Endodermal cell (in vitro differentiated cells): ENCODE measurements around the gene GPR176. TPM values are rescaled to one million over a fixed set of nuclear protein-coding genes. Genes with fewer than 3 reads are reported as not detected.

Experiments
- DNase-seq: peaks from one replicate; pipeline ENCODE4 v3.0.0-alpha.2; 2017
- H3K27ac ChIP-seq: 2 replicates; pipeline ENCODE4 v1.5.1; 2013; ENCODE audit warnings: mild to moderate bottlenecking, low read depth, low read length, moderate library complexity
- H3K27me3 ChIP-seq: 2 replicates; pipeline ENCODE4 v1.6.1; 2013; ENCODE audit warnings: mild to moderate bottlenecking, low read length, moderate library complexity; ENCODE audit not compliant: insufficient read depth, control insufficient read depth, poor library complexity, severe bottlenecking
- H3K36me3 ChIP-seq: 2 replicates; pipeline ENCODE4 v1.7.0; 2013; ENCODE audit warnings: mild to moderate bottlenecking, low read length, moderate library complexity; ENCODE audit not compliant: control insufficient read depth, insufficient read depth
- H3K4me1 ChIP-seq: one replicate; pipeline ENCODE4 v1.7.0; 2013; ENCODE audit warnings: low read length; ENCODE audit not compliant: control insufficient read depth, insufficient read depth
- H3K4me3 ChIP-seq: 2 replicates; pipeline ENCODE4 v1.5.1; 2013; ENCODE audit warnings: mild to moderate bottlenecking, low read length, moderate library complexity
- H3K9ac ChIP-seq: 2 replicates; pipeline ENCODE4 v1.6.1; 2013; ENCODE audit warnings: mild to moderate bottlenecking, low read length, moderate library complexity; ENCODE audit not compliant: poor library complexity, severe bottlenecking; ENCODE audit errors: extremely low read depth
- H3K9me3 ChIP-seq: 2 replicates; pipeline ENCODE4 v1.6.1; 2013; ENCODE audit warnings: mild to moderate bottlenecking, low read length, moderate library complexity; ENCODE audit not compliant: control insufficient read depth
- H3K27ac Mint-ChIP-seq: 2 replicates; pipeline ENCODE4 v1.8.0; 2020; ENCODE audit warnings: mixed read lengths
- H3K27me3 Mint-ChIP-seq: 2 replicates; pipeline ENCODE4 v1.8.0; 2021; ENCODE audit warnings: mild to moderate bottlenecking, mixed read lengths; ENCODE audit not compliant: insufficient read depth
- H3K36me3 Mint-ChIP-seq: 2 replicates; pipeline ENCODE4 v1.8.0; 2020; ENCODE audit warnings: low read depth, mixed read lengths
- H3K4me1 Mint-ChIP-seq: 2 replicates; pipeline ENCODE4 v1.8.0; 2020; ENCODE audit warnings: mixed read lengths
- H3K4me3 Mint-ChIP-seq: 2 replicates; pipeline ENCODE4 v1.8.0; 2020; ENCODE audit warnings: mild to moderate bottlenecking, moderate library complexity, mixed read lengths
- H3K9me3 Mint-ChIP-seq: 2 replicates; pipeline ENCODE4 v1.8.0; 2020; ENCODE audit warnings: mild to moderate bottlenecking, mixed read lengths
- CTCF ChIP-seq: fragments of 200-600 bp; sonication (generic); conservative IDR thresholded peaks from 2 replicates; pipeline ENCODE4 v1.5.0; 2021; ENCODE audit warnings: antibody characterized with exemption, mild to moderate bottlenecking
- WGBS, 2 experiments: methylation state at CpG; one replicate each; pipeline versions ENCODE4 v1.1.5 to v1.1.7; 2013; ENCODE audit warnings: missing lambda C conversion rate in 2 of 2, mixed read lengths in 1 of 2; ENCODE audit not compliant: insufficient coverage in 1 of 2, insufficient read length in 1 of 2; 5-methylcytosine and 5-hydroxymethylcytosine counted together
- total RNA-seq, 2 donors: library from RNA; stranded (reverse); fragmentation: NEBNext Ultra II Directional in 1 of 2; extraction: Animal tissue kit (Norgen Biotek cat#: 25700) in 1 of 2; gene quantifications; 2 replicates in 1 of 2; 3 replicates in 1 of 2; pipeline ENCODE4 v1.2.1, GENCODE V29; 2021

Gene GPR176
- total RNA-seq, 2 donors from 2014 or later, result 26.0 to 31.1 TPM

DNA sequence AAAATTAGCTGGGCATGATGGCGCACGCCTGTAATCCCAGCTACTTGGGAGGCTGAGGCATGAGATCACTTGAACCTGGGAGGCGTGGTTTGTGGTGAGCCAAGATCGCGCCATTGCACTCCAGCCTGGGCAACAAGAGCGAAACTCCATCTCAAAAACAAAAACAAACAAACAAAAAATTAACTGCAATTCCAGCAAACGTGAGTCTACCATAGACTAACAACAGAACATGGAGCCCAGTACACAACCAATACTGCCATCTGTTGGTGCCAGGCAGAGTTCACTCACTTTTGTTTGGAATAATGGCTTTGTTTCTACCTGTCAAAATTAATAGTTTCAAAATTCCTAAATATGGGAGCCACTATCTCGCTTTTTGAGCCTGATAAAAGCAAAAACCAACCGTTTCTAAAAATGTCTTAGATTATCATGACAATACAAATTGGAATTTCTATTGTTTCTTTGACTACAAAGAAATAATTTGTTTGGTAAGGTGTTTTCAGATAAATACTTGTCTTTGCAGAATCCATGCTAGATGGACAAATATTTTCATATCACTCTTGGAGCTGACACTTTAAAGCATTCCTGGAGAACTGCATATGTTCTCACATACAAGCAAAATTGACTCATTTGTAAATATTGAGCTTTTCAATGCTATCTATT, 45.0 kb downstream of the GPR176 start:
- peak; percentile 84 for TF ChIP-seq CTCF
- Histone ChIP-seq H3K9ac (no peak overlapping the region), H3K27ac (no peak overlapping the region), H3K4me1 (peaks cover 2% of the 10 kb centered on the region), H3K4me3 (no peak overlapping the region), H3K27me3 (no peaks in the 10 kb centered on the region), H3K9me3 (no peaks in the 10 kb centered on the region), H3K36me3 (no peaks in the 10 kb centered on the region)
- Mint-ChIP-seq H3K9me3 (no peaks in the 10 kb centered on the region), H3K27me3 (no peaks in the 10 kb centered on the region), H3K27ac (no peak overlapping the region), H3K4me3 (no peak overlapping the region), H3K4me1 (peaks cover 11% of the 10 kb centered on the region), H3K36me3 (peaks cover 1% of the 10 kb centered on the region)
- peak; percentile 63 for DNase-seq
- 77 to 78% methylated on average over 4 to 9 of the region's 9 CpGs for WGBS, 2 experiments

DNA sequence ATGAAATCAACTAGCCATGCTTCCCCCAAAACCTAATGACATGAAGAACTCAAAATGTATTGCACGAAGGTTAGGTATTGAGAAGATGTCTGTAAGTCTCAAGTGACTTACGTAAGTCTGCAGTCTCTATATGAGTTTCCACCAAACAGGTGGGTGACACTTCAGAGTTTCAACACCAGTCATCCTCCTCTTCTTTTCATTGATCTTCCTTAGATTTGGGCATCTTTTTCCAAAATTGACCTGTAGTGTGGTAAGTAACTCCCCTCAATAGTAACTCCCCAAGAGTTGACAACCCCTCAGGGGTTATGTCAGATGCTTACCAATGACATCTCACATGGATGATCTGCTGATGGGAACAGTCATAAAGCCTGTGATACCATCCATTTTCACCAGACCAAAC, 46.1 kb downstream of the GPR176 start:
- no peak overlapping the region for H3K27ac ChIP-seq
- no peak overlapping the region for H3K9ac ChIP-seq
- no peaks in the 10 kb centered on the region for H3K27me3 ChIP-seq
- no peaks in the 10 kb centered on the region for H3K9me3 ChIP-seq
- no peak overlapping the region for H3K4me3 ChIP-seq
- H3K4me3 Mint-ChIP-seq, result no peak overlapping the region
- H3K4me1 ChIP-seq, result peaks cover 2% of the 10 kb centered on the region
- no peaks in the 10 kb centered on the region for H3K36me3 ChIP-seq
- peaks cover 1% of the 10 kb centered on the region for H3K36me3 Mint-ChIP-seq
- 95 to 97% methylated on average over 2 of the region's 2 CpGs for WGBS, 2 experiments
- H3K27ac Mint-ChIP-seq, result no peak overlapping the region
- no peak for DNase-seq
- no peak for TF ChIP-seq CTCF
- H3K27me3 Mint-ChIP-seq, result no peaks in the 10 kb centered on the region
- no peaks in the 10 kb centered on the region for H3K9me3 Mint-ChIP-seq
- H3K4me1 Mint-ChIP-seq, result peaks cover 15% of the 10 kb centered on the region

DNA sequence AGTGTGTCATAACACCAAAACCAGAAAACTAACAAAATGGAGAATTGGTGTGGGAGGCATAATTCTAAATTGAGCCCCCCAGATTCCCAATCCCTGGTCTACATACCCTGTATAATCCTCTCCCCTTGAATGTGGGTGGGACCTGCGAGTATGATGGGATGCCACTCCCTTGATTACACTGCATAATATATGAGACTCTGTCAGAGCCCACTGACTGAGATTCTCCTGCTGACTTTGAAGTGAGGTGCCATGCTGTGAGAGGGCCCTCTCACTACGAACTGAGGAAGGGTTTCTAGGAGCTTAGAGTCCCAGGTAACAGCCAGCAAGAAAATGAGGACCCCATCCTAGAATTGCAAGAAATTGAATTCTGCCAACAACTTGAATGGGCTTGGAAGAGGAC, 49.5 kb downstream of the GPR176 start:
- TF ChIP-seq CTCF, result no peak
- no peaks in the 10 kb centered on the region for H3K36me3 ChIP-seq
- no peaks in the 10 kb centered on the region for H3K36me3 Mint-ChIP-seq
- DNase-seq, result no peak
- no peaks in the 10 kb centered on the region for H3K27me3 Mint-ChIP-seq
- H3K9me3 ChIP-seq, result no peaks in the 10 kb centered on the region
- no peak overlapping the region for H3K27ac ChIP-seq
- H3K9ac ChIP-seq, result no peak overlapping the region
- 78% methylated on average over 2 of the region's 2 CpGs; no CpG with 5 or more reads in 1 of the 2 experiments for WGBS, 2 experiments
- no peaks in the 10 kb centered on the region for H3K9me3 Mint-ChIP-seq
- no peak overlapping the region for H3K4me3 ChIP-seq
- peaks cover 15% of the 10 kb centered on the region for H3K4me1 Mint-ChIP-seq
- peaks cover 2% of the 10 kb centered on the region for H3K4me1 ChIP-seq
- H3K27ac Mint-ChIP-seq, result no peak overlapping the region
- no peaks in the 10 kb centered on the region for H3K27me3 ChIP-seq
- no peak overlapping the region for H3K4me3 Mint-ChIP-seq
